HG03135 (cell line): ENCODE data around the gene MPPED1.

Experiments
- ATAC-seq: cut with Tn5 transposase; IDR thresholded peaks from one replicate; pipeline ENCODE4 v1.9.1; 2021; ENCODE audit warnings: mild to moderate bottlenecking, moderate library complexity; ENCODE audit not compliant: unreplicated experiment

MPPED1 gene

DNA sequence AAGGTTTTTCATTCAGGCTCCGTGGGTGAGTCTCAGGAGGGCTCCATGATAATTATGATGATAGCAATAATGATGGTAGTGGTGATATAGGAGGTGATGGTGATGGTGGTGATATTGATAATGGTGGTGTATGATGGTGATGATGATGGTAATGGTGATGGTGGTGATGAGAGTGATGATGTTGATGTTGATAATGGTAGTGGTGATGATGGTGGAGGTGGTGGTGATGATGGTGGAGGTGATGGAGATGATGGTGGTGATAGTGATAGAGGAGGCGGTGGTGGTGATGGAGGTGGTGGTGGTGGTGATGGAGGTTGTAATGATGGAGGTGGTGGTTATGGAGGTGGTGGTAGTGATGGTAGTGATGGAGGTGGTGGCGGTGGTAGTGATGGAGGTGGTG, 79.4 kb downstream of the MPPED1 start:
- ATAC-seq = no peak

DNA sequence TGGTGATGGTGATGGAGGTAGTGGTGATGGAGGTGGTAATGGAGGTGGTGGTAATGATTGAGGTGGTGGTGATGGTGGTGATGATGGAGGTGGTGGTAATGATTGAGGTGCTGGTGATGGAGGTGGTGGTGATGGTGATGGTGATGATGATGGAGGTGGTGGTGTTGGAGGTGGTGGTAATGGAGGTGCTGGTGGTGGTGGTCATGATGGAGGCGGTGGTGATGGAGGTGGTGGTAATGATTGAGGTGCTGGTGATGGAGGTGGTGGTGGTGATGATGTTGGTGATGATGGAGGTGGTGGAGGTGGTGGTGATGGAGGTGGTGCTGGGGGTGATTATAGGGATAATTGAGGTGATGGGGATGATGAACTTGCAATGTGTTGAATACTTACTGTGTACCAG, 79.9 kb downstream of the MPPED1 start:
- ATAC-seq = no peak

DNA sequence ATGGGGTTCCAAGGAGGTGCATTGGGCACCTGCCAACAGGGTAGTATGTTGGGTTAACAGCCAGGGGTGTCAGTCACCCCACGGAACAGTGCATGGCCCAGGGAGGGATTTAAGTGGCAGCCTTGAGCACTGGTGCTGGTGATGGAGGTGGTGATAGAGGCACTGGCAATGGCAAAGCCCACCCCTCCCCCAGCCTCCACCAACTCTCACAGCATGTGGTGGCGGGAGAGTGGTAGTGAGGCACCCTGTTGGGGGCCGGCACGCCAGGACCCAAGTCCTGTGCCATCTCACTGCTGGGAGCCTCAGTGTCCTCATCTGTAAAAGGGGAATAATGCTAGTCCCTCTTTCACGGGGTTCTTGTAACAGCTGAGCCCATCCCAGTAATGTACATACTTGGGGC, 81.5 kb downstream of the MPPED1 start:
- no peak for ATAC-seq

DNA sequence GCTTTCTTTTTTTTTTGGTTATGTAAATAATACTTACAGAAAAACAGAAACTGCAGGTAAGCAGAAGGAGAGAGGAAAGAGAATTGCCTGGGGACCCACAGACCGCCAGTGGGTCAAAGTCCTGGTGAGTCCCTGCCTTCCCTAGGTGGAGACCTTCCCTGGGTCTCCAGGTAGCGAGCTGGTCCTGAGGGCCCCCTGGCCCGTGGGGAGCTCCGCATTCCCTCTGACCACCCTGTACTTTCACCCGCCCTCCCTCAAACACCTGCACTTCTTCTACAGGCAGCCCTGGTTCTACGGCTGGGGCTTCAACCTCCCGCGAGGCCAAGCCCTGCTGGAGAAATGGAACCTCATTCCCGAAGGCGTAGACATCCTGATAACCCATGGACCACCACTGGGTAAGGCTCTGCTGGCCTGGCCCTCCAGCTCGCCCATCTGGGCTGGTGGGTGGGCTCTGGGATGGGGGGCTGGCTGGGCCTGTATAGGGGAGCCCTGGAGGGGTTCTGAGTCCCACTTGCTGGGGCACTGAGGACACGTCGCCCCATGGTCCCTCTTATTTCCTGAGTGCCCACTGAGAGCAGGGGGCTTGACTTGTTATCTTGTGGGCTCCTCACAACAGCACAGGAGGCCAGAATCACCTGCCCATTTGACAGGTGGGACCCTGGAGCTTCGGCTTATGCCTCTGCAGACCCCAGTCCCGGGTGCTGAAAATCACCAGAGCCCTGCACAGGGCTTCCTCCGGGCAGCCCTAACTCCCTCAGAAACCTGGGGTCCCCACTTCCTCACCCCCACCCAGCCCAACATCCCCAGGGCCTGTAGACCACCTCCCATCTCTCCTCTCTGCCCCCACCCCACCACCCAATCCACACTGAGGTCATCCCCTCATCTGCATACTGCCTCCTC, 86.4 kb downstream of the MPPED1 start:
- ATAC-seq = no peak

DNA sequence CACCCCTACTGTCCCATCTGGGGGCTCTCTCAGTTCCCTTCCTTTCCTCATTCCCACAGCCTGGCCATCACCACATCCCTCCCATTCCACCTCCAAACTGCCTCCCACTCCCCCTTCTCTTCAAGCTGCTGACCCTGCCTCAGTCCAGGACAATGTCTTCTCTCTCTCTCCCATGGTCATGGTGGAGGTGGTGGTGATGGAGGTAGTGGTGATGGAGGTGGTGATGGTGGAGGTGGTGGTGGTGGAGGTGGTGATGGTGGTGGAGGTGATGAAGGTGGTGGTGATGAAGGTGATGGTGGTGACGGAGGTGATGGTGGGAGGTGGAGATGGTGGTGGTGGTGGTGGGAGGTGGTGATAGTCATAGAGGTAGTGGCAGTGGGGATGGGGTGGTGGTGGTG, 87.0 kb downstream of the MPPED1 start:
- no peak for ATAC-seq

DNA sequence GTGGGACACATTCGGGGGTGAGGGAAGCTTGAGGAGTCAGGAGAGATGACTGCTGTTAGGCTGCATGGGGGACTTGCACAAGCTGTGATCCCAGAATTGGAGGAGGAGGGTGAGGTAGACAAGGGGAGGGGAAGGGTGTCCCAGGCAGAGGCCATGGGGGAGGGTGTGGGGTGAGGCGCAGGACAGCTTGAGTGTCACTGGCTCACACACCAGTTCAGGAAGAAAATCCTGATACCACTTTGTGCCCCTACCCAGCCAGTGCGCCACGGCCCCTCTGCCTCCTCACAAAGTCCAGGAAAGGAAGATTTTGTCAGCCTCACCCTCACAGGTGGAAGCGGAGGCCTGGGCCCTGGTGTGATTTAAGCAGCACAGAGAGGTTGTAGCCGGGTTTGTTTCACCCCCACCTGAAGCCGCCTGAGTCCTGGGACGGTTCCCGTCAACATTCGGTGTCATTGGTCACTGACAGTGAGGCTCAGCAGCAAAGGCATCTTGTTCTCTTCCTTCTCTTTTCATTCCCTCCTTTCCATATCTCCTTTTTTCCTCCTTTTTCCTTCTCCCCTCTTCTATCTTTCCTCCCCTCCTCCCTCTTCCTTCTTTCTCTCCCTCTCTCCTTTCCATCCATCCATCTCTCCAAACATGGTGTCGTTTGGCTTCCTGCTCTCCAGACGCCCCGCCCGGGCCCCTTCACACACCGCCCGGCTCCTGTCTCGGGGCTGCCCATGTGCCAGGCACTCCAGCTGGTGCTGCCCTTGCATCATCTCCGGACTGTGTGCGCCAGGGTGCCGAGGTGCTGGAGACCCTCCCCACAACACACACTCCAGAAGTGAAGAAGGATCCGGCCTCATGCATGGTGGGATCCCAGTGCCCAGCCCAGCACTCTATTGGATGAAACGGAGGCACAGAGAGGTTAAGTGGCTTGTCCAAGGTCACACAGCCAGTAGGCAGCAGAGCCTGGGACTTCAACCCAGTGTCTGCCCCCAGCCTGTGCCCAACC, 89.3 kb downstream of the MPPED1 start:
- no peak for ATAC-seq

DNA sequence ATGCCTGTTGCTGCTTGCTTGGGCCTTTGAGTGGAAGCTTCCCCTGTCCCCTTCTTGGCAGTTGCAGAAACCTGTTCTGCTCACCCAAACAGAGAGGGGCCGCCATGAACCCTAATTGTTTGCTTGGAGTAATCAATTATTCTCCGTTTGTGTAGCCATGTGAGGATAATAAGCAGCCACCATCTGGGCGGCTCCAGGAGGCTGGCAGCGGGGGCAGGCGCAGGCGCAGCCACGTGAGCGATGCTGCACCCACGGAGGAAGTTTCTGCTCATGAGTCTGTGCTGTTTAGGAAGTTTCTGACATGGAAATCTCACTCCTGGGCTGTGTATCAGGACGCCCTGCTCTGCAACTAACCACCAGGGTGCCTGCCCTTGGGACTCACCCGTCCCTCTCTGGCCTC, 90.1 kb downstream of the MPPED1 start:
- ATAC-seq = no peak

DNA sequence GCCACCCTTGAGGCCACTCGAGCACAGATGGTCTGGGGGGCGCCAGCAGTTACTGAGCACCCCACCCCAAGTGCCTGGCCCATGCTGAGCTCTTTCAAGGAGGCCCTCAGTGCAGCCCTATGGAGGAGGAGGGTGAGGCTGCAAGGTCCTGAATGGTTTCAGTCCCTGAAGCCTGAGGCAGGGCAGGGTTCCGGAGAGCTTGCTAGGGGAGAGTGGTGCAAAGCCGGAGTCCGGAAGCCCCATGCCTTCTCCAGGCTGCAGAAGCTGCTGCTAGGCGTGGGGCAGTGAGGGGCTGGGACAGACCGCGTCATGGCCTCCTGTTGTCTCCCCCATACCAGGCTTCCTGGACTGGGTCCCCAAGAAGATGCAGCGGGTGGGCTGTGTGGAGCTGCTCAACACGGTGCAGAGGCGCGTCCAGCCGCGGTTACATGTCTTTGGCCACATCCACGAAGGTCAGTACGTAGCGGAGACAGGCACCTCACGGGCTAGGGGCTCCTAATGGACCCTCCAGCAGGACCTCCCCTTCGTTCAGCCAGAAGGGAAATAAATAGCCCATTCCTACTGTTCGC, 90.6 kb downstream of the MPPED1 start:
- ATAC-seq = no peak

DNA sequence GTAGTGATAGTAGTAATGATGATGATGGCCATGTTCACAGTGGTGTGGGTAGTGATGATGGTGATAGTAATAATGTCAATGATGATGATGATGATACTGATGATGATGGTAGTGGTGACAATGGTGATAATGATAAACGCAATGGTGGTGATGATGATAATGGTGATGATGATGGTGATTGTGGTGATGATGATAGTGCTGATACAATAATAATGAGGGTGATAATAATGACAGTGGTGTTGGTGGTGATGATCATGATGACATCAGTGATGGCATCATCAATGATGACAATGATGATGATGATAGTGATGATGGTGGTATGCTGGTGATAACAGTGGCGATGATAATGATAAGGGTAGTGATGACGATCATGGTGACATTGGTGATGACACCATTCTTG, 92.3 kb downstream of the MPPED1 start:
- no peak for ATAC-seq

DNA sequence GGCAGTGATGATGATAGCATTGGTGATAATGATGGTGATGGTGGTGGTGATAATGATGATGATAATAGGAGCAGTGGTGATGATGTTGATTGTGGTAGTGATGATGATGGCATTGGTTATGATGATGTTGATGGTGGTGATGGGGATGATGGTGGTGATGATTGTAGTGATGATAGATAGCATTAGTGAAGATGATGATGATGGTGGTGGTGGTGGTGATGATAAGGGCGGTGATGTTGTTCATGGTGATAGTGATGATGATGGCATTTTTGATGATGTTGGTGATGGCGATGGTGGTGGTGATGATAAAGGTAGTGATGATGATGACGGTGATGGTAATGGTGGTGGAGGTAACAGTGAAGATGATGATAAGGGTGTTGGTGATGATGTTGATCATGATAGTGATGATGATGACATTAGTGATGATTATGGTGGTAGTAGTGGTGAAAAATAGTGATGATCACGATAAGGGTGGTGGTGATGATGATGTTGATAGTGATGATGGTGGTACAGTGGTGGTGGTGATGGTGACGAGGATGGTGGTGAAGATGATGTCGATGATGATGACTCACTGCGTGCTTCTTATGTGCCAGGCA, 93.0 kb downstream of the MPPED1 start:
- ATAC-seq = no peak

DNA sequence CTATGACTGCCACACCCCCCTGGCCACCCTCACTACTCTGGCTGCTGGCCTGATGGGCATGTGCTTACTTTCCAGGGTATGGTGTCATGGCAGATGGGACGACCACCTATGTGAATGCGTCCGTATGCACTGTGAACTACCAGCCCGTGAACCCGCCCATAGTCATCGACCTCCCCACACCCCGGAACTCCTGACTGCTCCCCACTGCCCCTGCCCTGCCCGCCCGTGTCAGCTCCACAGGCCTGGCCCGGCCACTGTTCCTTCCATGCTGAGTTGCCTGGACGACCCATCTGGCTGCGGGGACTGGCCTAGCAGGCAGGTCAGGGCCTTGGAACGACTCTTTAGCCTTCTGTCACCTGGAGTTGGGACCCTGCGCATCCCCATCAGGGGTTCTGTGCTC, 93.6 kb downstream of the MPPED1 start:
- no peak for ATAC-seq

DNA sequence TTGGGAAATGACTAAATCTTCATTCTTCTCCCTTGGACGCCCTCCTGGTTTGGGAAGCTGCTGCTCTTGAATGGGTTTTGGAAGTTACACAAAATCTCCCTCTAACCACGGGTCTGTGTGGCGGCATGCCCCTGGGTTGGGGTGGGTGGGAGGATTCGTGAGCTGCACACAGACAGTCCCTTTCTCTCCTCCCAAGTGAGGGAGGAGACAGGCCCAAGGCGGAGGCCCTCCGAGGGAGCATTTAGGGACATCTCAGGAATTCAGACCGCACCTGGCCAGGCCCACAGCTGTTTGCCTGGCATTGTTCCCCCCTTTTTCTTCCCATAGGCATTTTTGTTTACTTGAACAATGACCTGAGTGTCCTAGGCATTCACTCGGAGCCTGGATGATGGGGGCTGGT, 94.1 kb downstream of the MPPED1 start:
- ATAC-seq = no peak

DNA sequence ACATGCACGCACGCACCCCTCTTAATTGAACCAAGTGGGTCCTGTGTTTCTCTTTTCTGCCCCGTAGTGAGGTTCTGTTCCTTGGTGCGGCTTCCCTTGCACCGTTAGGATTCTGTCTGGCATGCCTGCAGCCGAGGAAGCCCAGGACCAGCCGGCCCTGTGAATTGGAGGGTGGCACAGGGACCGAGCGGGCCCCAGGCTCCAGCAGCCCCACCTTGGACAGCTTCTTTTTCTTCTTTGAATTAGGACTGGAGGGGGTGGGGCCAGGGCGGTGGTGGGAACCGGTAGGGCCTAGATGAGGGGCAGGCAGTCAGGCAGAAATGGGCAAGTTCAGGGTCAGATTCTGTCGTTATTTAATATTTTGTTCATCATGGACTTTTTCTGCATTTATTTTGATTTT, 94.7 kb downstream of the MPPED1 start:
- ATAC-seq = no peak

DNA sequence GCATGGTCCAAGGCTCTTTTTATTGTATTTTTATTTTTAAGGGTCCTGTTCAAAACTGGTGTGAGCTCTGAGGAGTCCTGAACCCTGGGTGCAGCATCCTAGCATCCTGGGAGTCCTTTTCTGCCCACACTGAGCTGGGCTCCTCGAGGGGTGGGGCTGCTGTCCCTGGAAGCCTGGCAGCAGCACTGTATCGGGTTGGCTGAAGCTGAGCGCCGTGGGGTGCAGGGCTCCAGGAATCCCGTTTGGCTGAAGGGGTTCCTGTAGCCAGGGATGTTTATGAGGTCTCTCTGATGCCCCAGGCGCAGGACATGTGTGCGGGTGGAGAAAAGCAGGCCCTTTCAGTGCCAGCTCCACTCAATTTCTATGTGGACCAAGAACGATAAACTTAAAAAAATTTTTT, 95.4 kb downstream of the MPPED1 start:
- no peak for ATAC-seq

DNA sequence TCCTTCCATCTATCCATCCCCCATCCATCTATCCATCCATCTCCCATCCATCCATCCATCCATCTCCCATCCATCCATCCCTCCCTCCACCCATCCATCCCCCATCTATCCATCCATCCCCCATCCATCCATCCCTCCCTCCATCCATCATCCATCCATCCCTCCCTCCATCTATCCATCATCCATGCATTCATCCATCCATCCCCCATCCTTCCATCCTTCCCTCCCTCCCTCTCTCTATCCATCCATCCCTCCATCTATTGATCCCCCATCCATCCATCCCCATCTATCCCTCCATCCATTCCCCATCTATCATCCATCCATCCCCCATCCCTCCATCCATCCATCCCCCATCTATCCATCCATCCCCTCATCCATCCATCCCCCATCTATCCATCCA, 96.7 kb downstream of the MPPED1 start:
- no peak for ATAC-seq

DNA sequence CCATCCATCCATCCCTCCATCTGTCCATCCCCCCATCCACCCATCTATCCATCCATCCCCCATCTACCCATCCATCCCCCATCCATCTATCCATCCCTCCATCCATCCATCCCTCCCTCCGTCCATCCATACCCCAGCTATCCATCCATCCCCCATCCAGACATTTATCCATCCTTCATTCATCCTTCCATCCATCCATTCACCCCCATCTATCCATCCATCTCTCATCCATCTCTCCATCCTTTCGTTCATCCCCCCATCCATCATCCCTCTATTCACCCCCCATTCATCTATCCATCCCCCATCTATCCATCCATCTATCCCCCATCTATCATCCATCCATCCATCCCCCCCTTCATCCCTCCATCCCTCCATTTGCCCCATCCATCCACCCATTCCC, 97.5 kb downstream of the MPPED1 start:
- no peak for ATAC-seq

DNA sequence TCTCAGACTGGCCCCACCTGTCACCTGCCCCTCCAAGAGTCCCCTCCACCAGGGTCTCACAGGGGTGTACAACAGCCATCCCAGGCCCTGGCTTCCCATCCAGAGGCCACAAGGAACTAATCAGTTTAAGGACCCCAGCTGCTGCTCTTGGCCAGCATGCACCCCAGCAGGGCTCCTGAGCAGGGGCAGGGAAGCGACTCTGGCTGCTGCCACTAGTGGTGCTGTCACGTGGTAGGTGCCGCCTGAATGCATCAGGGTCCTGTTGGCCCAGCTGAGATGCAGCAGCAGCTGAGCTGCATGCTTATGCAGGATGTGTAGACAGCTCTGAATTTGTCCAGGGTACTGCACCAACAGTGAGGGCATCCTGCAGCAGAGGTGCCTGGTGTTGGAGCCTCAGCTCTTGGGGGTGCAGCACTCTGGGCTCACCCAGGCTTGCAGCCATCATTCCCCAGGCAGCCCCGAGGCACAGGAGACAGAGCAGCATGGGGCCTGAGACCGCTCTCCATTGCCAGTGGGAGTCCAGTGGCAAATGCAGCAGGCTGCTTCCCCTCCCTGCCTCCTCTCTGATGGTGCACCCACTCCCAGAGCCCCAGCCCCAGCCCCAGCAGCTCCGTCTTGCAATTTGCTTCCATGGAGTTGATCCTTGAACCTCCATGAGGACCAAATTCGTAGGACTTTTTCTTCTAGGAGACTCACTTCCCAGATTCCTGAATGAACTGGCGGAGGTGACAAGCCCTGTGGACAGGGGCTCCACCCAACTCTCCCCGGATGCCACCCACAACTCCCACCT, 98.7 kb downstream of the MPPED1 start:
- no peak for ATAC-seq

DNA sequence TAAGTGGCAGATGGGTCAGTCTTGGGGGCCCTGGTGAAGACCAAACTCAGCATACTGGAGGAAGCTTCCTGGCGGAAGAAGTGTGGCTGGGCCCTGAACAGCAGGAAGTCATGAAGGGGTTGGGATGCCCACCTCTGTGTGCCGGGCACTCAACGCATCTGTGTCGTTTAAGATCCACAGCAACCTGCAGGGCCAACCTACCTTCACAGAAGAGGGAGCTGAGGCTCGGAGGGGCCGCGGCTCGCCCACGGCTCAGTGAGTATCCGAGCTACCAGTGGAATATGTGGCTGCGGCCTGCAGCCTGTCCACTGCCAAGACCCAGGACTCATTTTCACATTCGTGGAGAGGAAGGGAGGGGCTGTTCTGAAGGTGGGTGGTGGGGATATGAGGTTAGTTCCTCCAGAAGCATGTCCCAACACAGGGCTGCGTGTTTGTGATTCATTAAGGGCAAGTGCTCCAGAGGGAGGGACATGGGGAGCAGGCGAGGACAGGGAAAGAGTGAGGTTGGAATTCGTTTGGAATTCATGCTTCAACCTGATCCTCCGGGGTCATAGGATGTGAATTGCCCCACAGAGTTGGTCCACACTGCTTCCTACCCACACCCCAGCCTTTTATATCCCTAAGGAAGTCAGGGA, 99.6 kb downstream of the MPPED1 start:
- ATAC-seq = no peak

DNA sequence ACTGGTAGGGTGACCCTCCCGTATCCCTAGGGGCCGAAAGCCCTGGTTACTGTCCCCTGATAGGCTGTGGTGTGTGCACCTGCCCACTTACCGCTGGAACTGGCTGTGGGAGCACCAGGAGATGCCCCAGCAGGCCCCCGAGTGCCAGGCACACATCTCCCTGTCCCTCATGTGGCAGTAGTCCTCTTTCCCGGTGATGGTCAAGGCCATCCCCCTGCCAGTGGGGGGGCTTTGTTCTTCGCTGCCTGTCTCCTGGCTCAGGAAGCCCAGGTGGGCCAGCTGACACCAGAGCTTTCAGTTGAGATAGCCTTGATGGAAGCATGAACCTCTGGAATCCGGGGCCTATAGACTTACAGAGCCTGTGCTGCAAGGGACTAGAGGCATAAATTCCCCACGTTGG, 100.5 kb downstream of the MPPED1 start:
- ATAC-seq = no peak
